ENCODE data around the gene DTD1.
A peak's percentile ranks its signal among the peaks of the same experiment; 100 is the strongest.

DTD1 gene

DNA sequence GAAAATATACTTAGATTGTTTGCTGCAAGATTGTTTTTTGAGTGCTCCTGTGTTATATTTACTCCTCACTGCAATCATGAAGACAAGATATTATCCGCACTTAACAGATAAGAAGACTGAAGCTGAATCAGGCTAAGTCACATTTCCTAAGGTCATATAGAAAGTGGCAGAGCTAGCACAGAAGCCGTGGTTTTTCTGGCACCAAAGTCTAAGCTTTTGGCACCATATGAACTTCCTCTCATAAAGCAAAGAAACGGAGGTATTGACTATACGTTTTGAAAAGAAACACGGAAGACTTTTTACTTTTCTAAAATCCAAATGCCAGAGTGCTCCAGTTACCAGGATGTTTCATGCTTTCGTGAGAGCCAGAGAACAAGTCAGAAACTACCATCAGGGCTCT, 9.3 kb upstream of the DTD1 start:
- Histone ChIP-seq H3K14ac (ENCODE audit: low read length) (no peak overlapping the region), H2BK120ac (ENCODE audit: low read depth, low read length) (no peak overlapping the region), H2BK15ac (ENCODE audit: low read length) (no peak overlapping the region), H2BK5ac (ENCODE audit: low read length) (no peak overlapping the region), H4K8ac (ENCODE audit: low read depth, low read length) (no peak overlapping the region), H3K4ac (ENCODE audit: low read length) (no peak overlapping the region), H2AK5ac (ENCODE audit: low read depth, low read length) (no peak overlapping the region), H3K4me3 (ENCODE audit: low read length in 2 of 2) (no peak overlapping the region), H3K9ac (ENCODE audit: low read depth, low read length, poor library complexity) (no peak overlapping the region), H3K18ac (ENCODE audit: low read length) (no peak overlapping the region), H3K4me2 (ENCODE audit: insufficient read depth, low read length, poor library complexity, severe bottlenecking) (no peak overlapping the region), H2AFZ (ENCODE audit: low read length) (no peak overlapping the region), H3K79me1 (ENCODE audit: low read depth, low read length) (no peaks in the 10 kb centered on the region), H3K4me1 (ENCODE audit: control insufficient read depth in 2 of 2, insufficient read depth in 1 of 2, low read depth in 1 of 2, low read length in 2 of 2) (no peaks in the 10 kb centered on the region), H4K91ac (ENCODE audit: low read depth, low read length, poor library complexity) (no peak overlapping the region), H2BK12ac (ENCODE audit: low read length) (no peak overlapping the region), H3K9me3 (replicated peaks in 1 of 2; ENCODE audit: control insufficient read depth in 2 of 2, insufficient read depth in 1 of 2, low read depth in 1 of 2, low read length in 2 of 2) (no peaks in the 10 kb centered on the region), H3K36me3 (replicated peaks in 1 of 2; ENCODE audit: control insufficient read depth in 2 of 2, insufficient read depth in 2 of 2, low read length in 2 of 2) (no peaks in the 10 kb centered on the region), H3K23ac (ENCODE audit: low read depth, low read length, poor library complexity) (no peak overlapping the region), H3K27ac (replicated peaks; ENCODE audit: low read length) (no peak overlapping the region), H3K27me3 (ENCODE audit: control insufficient read depth in 3 of 3, insufficient read depth in 3 of 3, low read depth in 1 of 3, low read length in 3 of 3) (no peaks in the 10 kb centered on the region)
- no peak for DNase-seq (ENCODE audit: low spot score)
- WGBS, 2 donors (ENCODE audit: extremely low coverage in 2 of 2, insufficient read length in 2 of 2, insufficient replicate concordance in 1 of 2) = no CpG with 5 or more reads among the region's 6 CpGs

DNA sequence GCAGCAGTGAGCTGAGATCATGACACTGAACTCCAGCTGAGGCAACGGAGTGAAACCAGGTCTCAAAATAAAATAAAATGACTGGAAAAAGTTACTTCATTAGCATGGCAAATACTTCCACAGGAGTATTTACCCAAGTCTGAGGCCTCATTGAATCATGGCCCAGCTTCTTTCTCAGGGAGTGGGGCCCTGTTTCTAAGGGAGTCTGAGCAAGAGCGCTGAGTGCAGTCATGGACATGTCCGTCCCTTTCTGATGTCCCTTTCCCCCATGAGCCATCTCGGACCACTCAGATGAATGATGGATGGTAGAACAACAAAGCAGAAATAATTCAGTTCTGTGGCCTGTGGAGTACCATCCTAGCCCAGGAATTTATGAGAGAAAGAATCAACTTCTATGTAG, 7.8 kb upstream of the DTD1 start:
- no peak overlapping the region for H4K8ac ChIP-seq (ENCODE audit: low read depth, low read length)
- H3K4me2 ChIP-seq (ENCODE audit: insufficient read depth, low read length, poor library complexity, severe bottlenecking) = no peak overlapping the region
- no peak overlapping the region for H2AFZ ChIP-seq (ENCODE audit: low read length)
- WGBS, 2 donors (ENCODE audit: extremely low coverage in 2 of 2, insufficient read length in 2 of 2, insufficient replicate concordance in 1 of 2) = no CpG with 5 or more reads among the region's 4 CpGs
- no peak overlapping the region for H3K14ac ChIP-seq (ENCODE audit: low read length)
- H2BK15ac ChIP-seq (ENCODE audit: low read length) = no peak overlapping the region
- no peaks in the 10 kb centered on the region for H3K9me3 ChIP-seq (replicated peaks in 1 of 2; ENCODE audit: control insufficient read depth in 2 of 2, insufficient read depth in 1 of 2, low read depth in 1 of 2, low read length in 2 of 2)
- H3K9ac ChIP-seq (ENCODE audit: low read depth, low read length, poor library complexity) = no peak overlapping the region
- H3K18ac ChIP-seq (ENCODE audit: low read length) = no peak overlapping the region
- no peak overlapping the region for H2BK120ac ChIP-seq (ENCODE audit: low read depth, low read length)
- no peak overlapping the region for H3K27ac ChIP-seq (replicated peaks; ENCODE audit: low read length)
- DNase-seq (ENCODE audit: low spot score) = no peak
- H3K27me3 ChIP-seq (ENCODE audit: control insufficient read depth in 3 of 3, insufficient read depth in 3 of 3, low read depth in 1 of 3, low read length in 3 of 3) = no peaks in the 10 kb centered on the region
- H3K4me3 ChIP-seq (ENCODE audit: low read length in 2 of 2) = no peak overlapping the region
- no peaks in the 10 kb centered on the region for H3K79me1 ChIP-seq (ENCODE audit: low read depth, low read length)
- no peaks in the 10 kb centered on the region for H3K4me1 ChIP-seq (ENCODE audit: control insufficient read depth in 2 of 2, insufficient read depth in 1 of 2, low read depth in 1 of 2, low read length in 2 of 2)
- H4K91ac ChIP-seq (ENCODE audit: low read depth, low read length, poor library complexity) = no peak overlapping the region
- no peak overlapping the region for H3K23ac ChIP-seq (ENCODE audit: low read depth, low read length, poor library complexity)
- H3K36me3 ChIP-seq (replicated peaks in 1 of 2; ENCODE audit: control insufficient read depth in 2 of 2, insufficient read depth in 2 of 2, low read length in 2 of 2) = no peaks in the 10 kb centered on the region
- no peak overlapping the region for H2BK5ac ChIP-seq (ENCODE audit: low read length)
- no peak overlapping the region for H2BK12ac ChIP-seq (ENCODE audit: low read length)
- H2AK5ac ChIP-seq (ENCODE audit: low read depth, low read length) = no peak overlapping the region
- no peak overlapping the region for H3K4ac ChIP-seq (ENCODE audit: low read length)

DNA sequence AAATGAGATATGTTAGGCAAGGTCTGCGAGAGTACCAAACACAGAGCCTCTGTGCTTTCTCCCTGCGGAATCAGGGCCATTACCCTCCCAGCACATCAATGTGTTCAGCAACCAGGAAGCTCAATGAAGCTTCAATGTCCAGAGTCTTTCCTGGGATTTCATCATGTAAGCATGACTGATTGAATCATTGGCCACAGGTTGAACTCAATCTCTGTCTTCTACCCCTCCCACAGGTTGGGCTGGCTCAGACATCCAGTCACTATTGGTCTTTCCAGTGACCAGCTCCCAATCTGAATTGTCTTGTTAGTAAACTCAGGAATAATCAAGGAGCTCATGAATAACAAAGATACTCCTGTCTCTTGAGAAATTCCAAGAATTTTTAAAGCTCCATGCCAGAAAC, 2.7 kb upstream of the DTD1 start:
- no peak overlapping the region for H3K4me3 ChIP-seq (ENCODE audit: low read length in 2 of 2)
- no peak overlapping the region for H3K18ac ChIP-seq (ENCODE audit: low read length)
- no peaks in the 10 kb centered on the region for H3K9me3 ChIP-seq (replicated peaks in 1 of 2; ENCODE audit: control insufficient read depth in 2 of 2, insufficient read depth in 1 of 2, low read depth in 1 of 2, low read length in 2 of 2)
- no peaks in the 10 kb centered on the region for H3K36me3 ChIP-seq (replicated peaks in 1 of 2; ENCODE audit: control insufficient read depth in 2 of 2, insufficient read depth in 2 of 2, low read length in 2 of 2)
- no peak overlapping the region for H4K8ac ChIP-seq (ENCODE audit: low read depth, low read length)
- H2AK5ac ChIP-seq (ENCODE audit: low read depth, low read length) = no peak overlapping the region
- no peak overlapping the region for H2BK120ac ChIP-seq (ENCODE audit: low read depth, low read length)
- no peak overlapping the region for H3K27ac ChIP-seq (replicated peaks; ENCODE audit: low read length)
- no peak overlapping the region for H4K91ac ChIP-seq (ENCODE audit: low read depth, low read length, poor library complexity)
- H3K79me1 ChIP-seq (ENCODE audit: low read depth, low read length) = peaks cover 2% of the 10 kb centered on the region
- no peak overlapping the region for H2BK5ac ChIP-seq (ENCODE audit: low read length)
- no peaks in the 10 kb centered on the region for H3K27me3 ChIP-seq (ENCODE audit: control insufficient read depth in 3 of 3, insufficient read depth in 3 of 3, low read depth in 1 of 3, low read length in 3 of 3)
- H3K9ac ChIP-seq (ENCODE audit: low read depth, low read length, poor library complexity) = no peak overlapping the region
- no peak overlapping the region for H3K14ac ChIP-seq (ENCODE audit: low read length)
- no peak overlapping the region for H3K4me2 ChIP-seq (ENCODE audit: insufficient read depth, low read length, poor library complexity, severe bottlenecking)
- WGBS, 2 donors (ENCODE audit: extremely low coverage in 2 of 2, insufficient read length in 2 of 2, insufficient replicate concordance in 1 of 2) = no CpG with 5 or more reads among the region's 2 CpGs
- peaks cover 0 to 1% of the 10 kb centered on the region in 2 donors for H3K4me1 ChIP-seq (ENCODE audit: control insufficient read depth in 2 of 2, insufficient read depth in 1 of 2, low read depth in 1 of 2, low read length in 2 of 2)
- no peak overlapping the region for H3K4ac ChIP-seq (ENCODE audit: low read length)
- H3K23ac ChIP-seq (ENCODE audit: low read depth, low read length, poor library complexity) = no peak overlapping the region
- no peak overlapping the region for H2BK12ac ChIP-seq (ENCODE audit: low read length)
- no peak overlapping the region for H2BK15ac ChIP-seq (ENCODE audit: low read length)
- H2AFZ ChIP-seq (ENCODE audit: low read length) = no peak overlapping the region
- DNase-seq (ENCODE audit: low spot score) = no peak

GRCh38 chr20:18588574-18588933, 700 bp downstream of the DTD1 start:
- H4K91ac ChIP-seq (ENCODE audit: low read depth, low read length, poor library complexity) = no peak overlapping the region
- H3K4me3 ChIP-seq (ENCODE audit: low read length in 2 of 2) = peak overlapping the region; percentile 61 to 87
- H2AK5ac ChIP-seq (ENCODE audit: low read depth, low read length) = no peak overlapping the region
- no CpG with 5 or more reads among the region's 18 CpGs for WGBS, 2 donors (ENCODE audit: extremely low coverage in 2 of 2, insufficient read length in 2 of 2, insufficient replicate concordance in 1 of 2)
- H3K18ac ChIP-seq (ENCODE audit: low read length) = no peak overlapping the region
- H3K9ac ChIP-seq (ENCODE audit: low read depth, low read length, poor library complexity) = no peak overlapping the region
- H3K4me2 ChIP-seq (ENCODE audit: insufficient read depth, low read length, poor library complexity, severe bottlenecking) = peak overlapping the region; percentile 78
- H2AFZ ChIP-seq (ENCODE audit: low read length) = peak overlapping the region; percentile 87
- no peak overlapping the region for H2BK12ac ChIP-seq (ENCODE audit: low read length)
- H3K9me3 ChIP-seq (replicated peaks in 1 of 2; ENCODE audit: control insufficient read depth in 2 of 2, insufficient read depth in 1 of 2, low read depth in 1 of 2, low read length in 2 of 2) = no peaks in the 10 kb centered on the region
- H3K14ac ChIP-seq (ENCODE audit: low read length) = no peak overlapping the region
- no peak overlapping the region for H2BK120ac ChIP-seq (ENCODE audit: low read depth, low read length)
- no peak overlapping the region for H3K23ac ChIP-seq (ENCODE audit: low read depth, low read length, poor library complexity)
- H3K36me3 ChIP-seq (replicated peaks in 1 of 2; ENCODE audit: control insufficient read depth in 2 of 2, insufficient read depth in 2 of 2, low read length in 2 of 2) = peaks cover under 1% of the 10 kb centered on the region in 2 donors
- H2BK5ac ChIP-seq (ENCODE audit: low read length) = no peak overlapping the region
- no peak overlapping the region for H3K4ac ChIP-seq (ENCODE audit: low read length)
- H3K27me3 ChIP-seq (ENCODE audit: control insufficient read depth in 3 of 3, insufficient read depth in 3 of 3, low read depth in 1 of 3, low read length in 3 of 3) = no peaks in the 10 kb centered on the region
- H3K4me1 ChIP-seq (ENCODE audit: control insufficient read depth in 2 of 2, insufficient read depth in 1 of 2, low read depth in 1 of 2, low read length in 2 of 2) = peaks cover 0 to 1% of the 10 kb centered on the region in 2 donors
- DNase-seq (ENCODE audit: low spot score) = no peak
- H3K27ac ChIP-seq (replicated peaks; ENCODE audit: low read length) = peak overlapping the region; percentile 32
- H3K79me1 ChIP-seq (ENCODE audit: low read depth, low read length) = peaks cover 2% of the 10 kb centered on the region
- no peak overlapping the region for H4K8ac ChIP-seq (ENCODE audit: low read depth, low read length)
- H2BK15ac ChIP-seq (ENCODE audit: low read length) = no peak overlapping the region

All from neuronal stem cell (in vitro differentiated cells).